LNCAP (cell line): ENCODE results near the gene CAPN10.

Experiments used
- CTCF ChIP-seq: fragments of 450-650 bp; IDR thresholded peaks from 2 replicates; pipeline ENCODE4 v1.5.1; 2017; ENCODE audit warnings: mild to moderate bottlenecking

Gene CAPN10

GRCh38 chr2:240593026-240593702, 6.6 kb downstream of the CAPN10 start:
- TF ChIP-seq CTCF = no peak

- no peak for TF ChIP-seq CTCF
Observed at GRCh38 chr2:240593703-240594451, 7.3 kb downstream of the CAPN10 start.

- no peak for TF ChIP-seq CTCF
Observed at GRCh38 chr2:240594511-240595380, 8.2 kb downstream of the CAPN10 start.

- TF ChIP-seq CTCF = peak; percentile 34
Observed at GRCh38 chr2:240595381-240596079, 9.0 kb downstream of the CAPN10 start.

- TF ChIP-seq CTCF = no peak
Observed at GRCh38 chr2:240596080-240596460, 9.5 kb downstream of the CAPN10 start.

DNA sequence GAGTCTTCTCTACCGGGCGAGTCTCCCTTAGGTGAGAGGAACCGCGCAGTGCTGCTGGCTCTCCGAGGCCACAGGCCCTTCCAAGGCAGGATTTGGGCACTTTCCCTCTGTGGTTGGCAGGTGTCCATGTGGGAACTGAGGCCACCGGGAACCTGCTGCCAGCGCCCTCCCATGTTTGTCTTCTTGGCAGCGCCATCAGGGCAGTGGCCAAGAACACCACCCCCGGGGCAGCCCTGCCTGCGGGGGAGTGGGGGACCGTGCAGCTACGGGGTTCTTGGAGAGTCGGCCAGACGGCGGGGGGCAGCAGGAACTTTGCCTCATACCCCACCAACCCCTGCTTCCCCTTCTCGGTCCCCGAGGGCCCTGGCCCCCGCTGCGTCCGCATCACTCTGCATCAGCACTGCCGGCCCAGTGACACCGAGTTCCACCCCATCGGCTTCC, 10.0 kb downstream of the CAPN10 start:
- TF ChIP-seq CTCF = no peak

DNA sequence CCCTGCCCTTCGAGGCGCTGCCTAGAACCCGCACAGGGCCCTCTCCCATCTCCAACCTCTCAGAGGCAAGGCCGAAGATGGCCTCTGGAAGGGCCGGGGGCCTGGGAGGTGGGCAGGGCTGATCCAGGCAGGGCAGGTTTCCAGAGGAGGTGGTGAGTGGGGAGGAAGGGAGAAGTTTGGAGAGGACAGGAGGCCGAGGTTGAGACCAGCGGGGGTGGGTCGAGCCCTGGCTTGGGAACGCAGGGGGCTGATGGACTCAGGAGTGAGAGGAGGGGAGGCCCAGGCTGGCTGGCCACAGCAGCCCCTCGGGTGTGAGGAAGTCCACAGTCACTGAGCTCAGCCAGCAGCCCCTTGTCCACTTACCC, 10.5 kb downstream of the CAPN10 start:
- TF ChIP-seq CTCF = no peak
